Measurements from ENCODE around the gene PIP4K2C. TPM values are rescaled to one million over a fixed set of nuclear protein-coding genes. Genes with fewer than 3 reads are reported as not detected.

Gene PIP4K2C
- total and polyA plus RNA-seq, 2 experiments from 2014 or later, result 10.8 to 30.6 TPM

DNA sequence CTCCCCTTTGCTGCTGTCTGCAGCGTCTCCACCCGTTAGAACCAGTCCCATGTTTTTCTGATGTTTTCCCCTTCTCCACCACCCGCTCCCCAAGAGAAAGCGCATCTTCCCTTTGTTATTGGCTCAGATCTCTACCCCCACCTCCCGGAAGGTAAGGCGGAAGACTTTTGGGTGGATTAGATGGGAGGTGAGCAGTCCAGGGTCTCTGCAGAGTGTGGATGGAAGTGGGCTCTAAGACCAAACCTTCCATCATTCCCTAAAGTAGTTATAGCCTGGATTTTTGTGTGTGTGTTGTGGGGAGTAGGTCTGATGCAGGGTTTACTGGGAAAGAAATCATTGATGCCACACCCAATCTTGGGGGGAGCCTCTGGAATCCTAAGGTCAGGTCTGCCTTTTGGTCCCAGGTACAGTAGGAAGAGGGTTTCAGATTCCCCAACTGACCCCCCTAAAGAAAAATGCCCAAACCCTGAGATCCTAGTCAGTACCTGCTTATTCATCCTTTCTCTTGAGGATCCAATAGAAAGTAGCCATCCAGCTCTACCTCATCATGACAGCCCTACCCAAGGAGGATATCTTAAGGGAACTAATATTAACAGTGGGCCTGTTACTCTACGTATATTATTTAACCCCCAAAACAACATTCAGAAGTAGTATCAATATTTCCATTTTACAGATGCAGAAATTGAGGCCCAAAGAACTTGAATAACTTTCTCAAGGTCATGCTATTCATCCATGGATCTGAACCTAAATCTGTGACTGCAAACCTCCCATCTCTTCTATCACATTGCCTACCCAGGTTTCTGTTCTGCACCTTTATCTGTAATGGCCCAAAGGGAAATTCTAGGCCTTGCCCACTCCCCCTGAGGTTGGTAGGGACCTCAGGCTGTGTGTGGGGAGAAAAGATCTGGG is 40.1 kb upstream of the PIP4K2C start:
- Histone ChIP-seq H2AFZ (peak overlapping the region; percentile 99; the same call in 1 of the 2 replicates), H3K4me1 (ENCODE audit: insufficient read depth) (peaks cover 35% of the 10 kb centered on the region), H3F3A (replicated peaks; ENCODE audit: low read depth) (peaks cover 12% of the 10 kb centered on the region), H3K36me3 (ENCODE audit: insufficient read depth) (no peaks in the 10 kb centered on the region), H3K79me2 (replicated peaks; ENCODE audit: insufficient read depth) (peaks cover 41% of the 10 kb centered on the region), H3K4me2 (peak overlapping the region; percentile 88), H3K27me3 (ENCODE audit: insufficient read depth) (peaks cover 14% of the 10 kb centered on the region), H3K4me3 (peak overlapping the region; percentile 99), H3K9me2 (ENCODE audit: insufficient read depth) (no peaks in the 10 kb centered on the region), H3K27ac (ENCODE audit: low read depth) (no peak overlapping the region), H4K20me1 (replicated peaks; ENCODE audit: insufficient read depth) (peaks cover 20% of the 10 kb centered on the region)
- no peak for DNase-seq (ENCODE audit: low spot score)
- Mint-ChIP-seq H3K27me3 (ENCODE audit: insufficient read depth, low read depth, poor library complexity) (peaks cover 13% of the 10 kb centered on the region), H3K4me1 (peaks cover 56% of the 10 kb centered on the region), H3K27ac (no peak overlapping the region), H3K9me3 (no peaks in the 10 kb centered on the region), H3K36me3 (ENCODE audit: low read depth) (no peaks in the 10 kb centered on the region; the same call in 2 of the 3 replicates), H3K4me3 (peak overlapping the region; percentile 79)
- ATAC-seq, result no peak
- TF ChIP-seq EZH2phosphoT487 (IDR thresholded peaks at IDR 0.05; ENCODE audit: unreplicated experiment), result no peak
- no peak for TF ChIP-seq NANOG (IDR thresholded peaks at IDR 0.05; ENCODE audit: borderline replicate concordance)
- TF ChIP-seq CREB1 (CRISPR knock-in tag; IDR thresholded peaks at IDR 0.05; ENCODE audit: low read depth), result no peak
- TF ChIP-seq, protein P1, sequence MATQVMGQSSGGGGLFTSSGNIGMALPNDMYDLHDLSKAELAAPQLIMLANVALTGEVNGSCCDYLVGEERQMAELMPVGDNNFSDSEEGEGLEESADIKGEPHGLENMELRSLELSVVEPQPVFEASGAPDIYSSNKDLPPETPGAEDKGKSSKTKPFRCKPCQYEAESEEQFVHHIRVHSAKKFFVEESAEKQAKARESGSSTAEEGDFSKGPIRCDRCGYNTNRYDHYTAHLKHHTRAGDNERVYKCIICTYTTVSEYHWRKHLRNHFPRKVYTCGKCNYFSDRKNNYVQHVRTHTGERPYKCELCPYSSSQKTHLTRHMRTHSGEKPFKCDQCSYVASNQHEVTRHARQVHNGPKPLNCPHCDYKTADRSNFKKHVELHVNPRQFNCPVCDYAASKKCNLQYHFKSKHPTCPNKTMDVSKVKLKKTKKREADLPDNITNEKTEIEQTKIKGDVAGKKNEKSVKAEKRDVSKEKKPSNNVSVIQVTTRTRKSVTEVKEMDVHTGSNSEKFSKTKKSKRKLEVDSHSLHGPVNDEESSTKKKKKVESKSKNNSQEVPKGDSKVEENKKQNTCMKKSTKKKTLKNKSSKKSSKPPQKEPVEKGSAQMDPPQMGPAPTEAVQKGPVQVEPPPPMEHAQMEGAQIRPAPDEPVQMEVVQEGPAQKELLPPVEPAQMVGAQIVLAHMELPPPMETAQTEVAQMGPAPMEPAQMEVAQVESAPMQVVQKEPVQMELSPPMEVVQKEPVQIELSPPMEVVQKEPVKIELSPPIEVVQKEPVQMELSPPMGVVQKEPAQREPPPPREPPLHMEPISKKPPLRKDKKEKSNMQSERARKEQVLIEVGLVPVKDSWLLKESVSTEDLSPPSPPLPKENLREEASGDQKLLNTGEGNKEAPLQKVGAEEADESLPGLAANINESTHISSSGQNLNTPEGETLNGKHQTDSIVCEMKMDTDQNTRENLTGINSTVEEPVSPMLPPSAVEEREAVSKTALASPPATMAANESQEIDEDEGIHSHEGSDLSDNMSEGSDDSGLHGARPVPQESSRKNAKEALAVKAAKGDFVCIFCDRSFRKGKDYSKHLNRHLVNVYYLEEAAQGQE (IDR thresholded peaks at IDR 0.05; ENCODE audit: unreplicated experiment), result no peak
- TF ChIP-seq STAT1 (IDR thresholded peaks at IDR 0.05; ENCODE audit: unreplicated experiment), result no peak
- TF ChIP-seq POLR2AphosphoS5 (IDR thresholded peaks at IDR 0.05; ENCODE audit: low read depth), result no peak

DNA sequence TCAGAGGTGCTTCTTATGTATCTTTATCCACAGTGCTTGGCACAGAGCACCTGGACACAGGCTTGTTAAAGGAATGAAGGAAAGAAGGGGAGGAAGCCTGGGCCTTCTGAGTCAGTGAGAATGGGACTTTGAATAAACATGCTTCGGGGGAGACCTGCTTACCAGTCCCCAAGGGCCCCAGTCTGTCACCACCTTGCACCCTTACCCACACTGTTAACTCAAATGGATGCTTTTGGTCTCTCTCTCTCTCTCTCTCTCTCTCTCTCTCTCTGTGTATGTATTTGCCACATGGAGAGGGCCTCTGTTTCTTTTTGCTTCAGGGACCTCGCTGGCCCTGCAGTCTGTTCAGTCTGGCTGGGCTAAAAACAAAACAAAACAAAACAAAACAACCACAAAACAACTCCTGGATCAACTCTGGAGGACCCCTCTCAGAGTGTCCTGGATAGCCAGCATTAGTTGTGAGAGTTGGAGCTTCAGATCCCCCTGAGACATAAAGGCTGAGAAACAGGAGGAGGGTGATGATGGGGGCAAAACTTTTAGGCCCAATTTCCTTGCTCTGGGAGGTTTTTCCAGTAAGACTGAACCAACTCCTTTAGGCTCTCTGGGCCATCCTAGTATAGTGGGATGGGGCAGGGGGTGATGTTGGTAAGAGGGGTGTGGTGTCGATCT is 39.2 kb upstream of the PIP4K2C start:
- H3K4me2 ChIP-seq, result peak overlapping the region; percentile 88
- no peaks in the 10 kb centered on the region for H3K9me3 Mint-ChIP-seq
- TF ChIP-seq ZNF331 (CRISPR knock-in tag; IDR thresholded peaks at IDR 0.05; ENCODE audit: low read depth), result no peak
- TF ChIP-seq, protein P2, sequence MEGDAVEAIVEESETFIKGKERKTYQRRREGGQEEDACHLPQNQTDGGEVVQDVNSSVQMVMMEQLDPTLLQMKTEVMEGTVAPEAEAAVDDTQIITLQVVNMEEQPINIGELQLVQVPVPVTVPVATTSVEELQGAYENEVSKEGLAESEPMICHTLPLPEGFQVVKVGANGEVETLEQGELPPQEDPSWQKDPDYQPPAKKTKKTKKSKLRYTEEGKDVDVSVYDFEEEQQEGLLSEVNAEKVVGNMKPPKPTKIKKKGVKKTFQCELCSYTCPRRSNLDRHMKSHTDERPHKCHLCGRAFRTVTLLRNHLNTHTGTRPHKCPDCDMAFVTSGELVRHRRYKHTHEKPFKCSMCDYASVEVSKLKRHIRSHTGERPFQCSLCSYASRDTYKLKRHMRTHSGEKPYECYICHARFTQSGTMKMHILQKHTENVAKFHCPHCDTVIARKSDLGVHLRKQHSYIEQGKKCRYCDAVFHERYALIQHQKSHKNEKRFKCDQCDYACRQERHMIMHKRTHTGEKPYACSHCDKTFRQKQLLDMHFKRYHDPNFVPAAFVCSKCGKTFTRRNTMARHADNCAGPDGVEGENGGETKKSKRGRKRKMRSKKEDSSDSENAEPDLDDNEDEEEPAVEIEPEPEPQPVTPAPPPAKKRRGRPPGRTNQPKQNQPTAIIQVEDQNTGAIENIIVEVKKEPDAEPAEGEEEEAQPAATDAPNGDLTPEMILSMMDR (conservative IDR thresholded peaks at IDR 0.05; ENCODE audit: low read depth in 2 of 2), result no peak
- TF ChIP-seq CREB1 (CRISPR knock-in tag; IDR thresholded peaks at IDR 0.05; ENCODE audit: low read depth), result no peak
- no peak for TF ChIP-seq JUNB (IDR thresholded peaks at IDR 0.05; ENCODE audit: unreplicated experiment)
- TF ChIP-seq, protein P1 (IDR thresholded peaks at IDR 0.05; ENCODE audit: unreplicated experiment), result no peak
- TF ChIP-seq STAT1 (IDR thresholded peaks at IDR 0.05; ENCODE audit: unreplicated experiment), result no peak
- TF ChIP-seq EZH2phosphoT487 (IDR thresholded peaks at IDR 0.05; ENCODE audit: unreplicated experiment), result no peak
- TF ChIP-seq POLR2AphosphoS5 (IDR thresholded peaks at IDR 0.05; ENCODE audit: low read depth), result no peak

More for the DNA sequence above, 39.2 kb upstream of the PIP4K2C start:
- DNase-seq (ENCODE audit: low spot score) (no peak), ATAC-seq (no peak)
- no peak overlapping the region for H3K27ac Mint-ChIP-seq
- H3K4me1 Mint-ChIP-seq, result peaks cover 57% of the 10 kb centered on the region
- no peak overlapping the region for H2AFZ ChIP-seq
- peaks cover 38% of the 10 kb centered on the region for H3K4me1 ChIP-seq (ENCODE audit: insufficient read depth)
- H3K4me3 ChIP-seq, result 0 out of 2 replicates have a peak overlapping the region, but pooled peaks have one; percentile 20
- peak overlapping the region; percentile 79 for H3K4me3 Mint-ChIP-seq
- H3K9me2 ChIP-seq (ENCODE audit: insufficient read depth), result no peaks in the 10 kb centered on the region
- H4K20me1 ChIP-seq (replicated peaks; ENCODE audit: insufficient read depth), result peaks cover 15% of the 10 kb centered on the region
- peaks cover 12% of the 10 kb centered on the region for H3F3A ChIP-seq (replicated peaks; ENCODE audit: low read depth)
- peaks cover 14% of the 10 kb centered on the region for H3K27me3 ChIP-seq (ENCODE audit: insufficient read depth)
- no peaks in the 10 kb centered on the region for H3K36me3 ChIP-seq (ENCODE audit: insufficient read depth)
- no peaks in the 10 kb centered on the region; the same call in 2 of the 3 replicates for H3K36me3 Mint-ChIP-seq (ENCODE audit: low read depth)
- H3K27me3 Mint-ChIP-seq (ENCODE audit: insufficient read depth, low read depth, poor library complexity), result peaks cover 13% of the 10 kb centered on the region
- peaks cover 33% of the 10 kb centered on the region for H3K79me2 ChIP-seq (replicated peaks; ENCODE audit: insufficient read depth)
- 0 out of 2 replicates have a peak overlapping the region, but pooled peaks have one; percentile 9 for H3K27ac ChIP-seq (ENCODE audit: low read depth)
